ENCODE measurements around the gene RAB5B. TPM values are rescaled to one million over a fixed set of nuclear protein-coding genes. Genes with fewer than 3 reads are reported as not detected.
"Not testable (repeated sequence)": the region's sequence is repeated elsewhere in the genome, so short reads cannot be mapped to it uniquely, and the experiment has no call there.

The RAB5B gene
- total and polyA plus RNA-seq, 2 experiments from 2014 or later = 79.1 to 103 TPM

DNA sequence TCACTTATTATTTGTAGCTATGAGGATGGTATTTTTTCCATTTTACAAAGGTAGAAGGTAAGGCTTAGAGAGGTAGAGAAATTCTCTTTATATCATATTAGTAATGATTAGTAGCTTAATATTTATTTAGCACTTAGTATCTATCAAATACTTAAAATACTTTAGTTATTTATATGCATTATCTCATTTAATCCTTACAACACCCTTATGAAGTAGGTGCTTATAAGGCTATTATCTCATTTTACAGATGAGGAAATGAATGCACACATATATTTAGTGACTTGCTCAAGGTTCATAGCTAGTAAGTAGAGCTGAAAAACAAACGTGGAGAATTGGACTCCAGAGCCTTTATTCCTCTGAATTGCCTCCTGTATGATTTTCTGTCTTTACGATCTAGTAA lies 11.0 kb downstream of the RAB5B start:
- Histone ChIP-seq H3K9me3 (ENCODE audit: low read depth) (no peaks in the 10 kb centered on the region), H2AFZ (no peak overlapping the region), H4K20me1 (ENCODE audit: insufficient read depth, poor library complexity, severe bottlenecking) (peaks cover 9% of the 10 kb centered on the region), H3K27ac (no peak overlapping the region), H3K79me2 (peaks cover 50% of the 10 kb centered on the region), H3K27me3 (no peaks in the 10 kb centered on the region), H3K9me2 (replicated peaks; ENCODE audit: insufficient read depth) (no peaks in the 10 kb centered on the region), H3K4me2 (no peak overlapping the region), H3K4me1 (ENCODE audit: insufficient read depth) (no peaks in the 10 kb centered on the region), H3K4me3 (no peak overlapping the region), H3K36me3 (replicated peaks; ENCODE audit: insufficient read depth, low read depth) (no peaks in the 10 kb centered on the region)
- DNase-seq (ENCODE audit: low spot score) = no peak
- 77% methylated on average over 2 of the region's 2 CpGs for WGBS (ENCODE audit: low lambda C conversion rate, missing lambda C conversion rate)
- no peak for TF ChIP-seq EZH2 (IDR thresholded peaks at IDR 0.05; ENCODE audit: borderline replicate concordance)

DNA sequence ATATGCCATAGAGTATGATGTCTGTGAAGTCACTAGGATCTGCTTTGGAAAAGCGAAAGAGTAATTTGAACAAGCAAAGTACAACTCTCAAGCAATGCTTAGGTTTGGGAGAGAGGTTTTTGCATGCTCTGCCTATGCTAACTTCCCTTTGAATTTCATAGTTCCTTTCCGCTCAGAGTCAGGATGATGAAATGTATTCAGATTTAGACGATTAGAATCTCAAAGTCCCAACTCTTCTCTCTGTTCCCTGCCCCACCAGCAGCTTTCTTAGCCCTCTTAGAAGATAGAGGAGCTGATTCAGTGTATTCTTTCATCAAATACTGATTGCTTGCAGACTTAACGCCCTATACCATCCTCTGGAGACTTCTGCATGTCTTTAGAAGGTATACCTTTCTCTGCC lies 11.5 kb downstream of the RAB5B start:
- WGBS (ENCODE audit: low lambda C conversion rate, missing lambda C conversion rate) = 97% methylated on average over 4 of the region's 4 CpGs
- Histone ChIP-seq H3K9me3 (ENCODE audit: low read depth) (no peaks in the 10 kb centered on the region), H3K27me3 (no peaks in the 10 kb centered on the region), H3K4me1 (ENCODE audit: insufficient read depth) (no peaks in the 10 kb centered on the region), H2AFZ (no peak overlapping the region), H3K36me3 (replicated peaks; ENCODE audit: insufficient read depth, low read depth) (no peaks in the 10 kb centered on the region), H3K79me2 (peaks cover 47% of the 10 kb centered on the region), H3K9me2 (replicated peaks; ENCODE audit: insufficient read depth) (no peaks in the 10 kb centered on the region), H3K4me3 (no peak overlapping the region), H4K20me1 (ENCODE audit: insufficient read depth, poor library complexity, severe bottlenecking) (peaks cover 8% of the 10 kb centered on the region), H3K27ac (no peak overlapping the region), H3K4me2 (no peak overlapping the region)
- no peak for DNase-seq (ENCODE audit: low spot score)
- TF ChIP-seq EZH2phosphoT487 (IDR thresholded peaks at IDR 0.05; ENCODE audit: low read depth, severe bottlenecking, unreplicated experiment) (no peak), EZH2 (IDR thresholded peaks at IDR 0.05; ENCODE audit: borderline replicate concordance) (no peak)
- TF ChIP-seq, protein P1, sequence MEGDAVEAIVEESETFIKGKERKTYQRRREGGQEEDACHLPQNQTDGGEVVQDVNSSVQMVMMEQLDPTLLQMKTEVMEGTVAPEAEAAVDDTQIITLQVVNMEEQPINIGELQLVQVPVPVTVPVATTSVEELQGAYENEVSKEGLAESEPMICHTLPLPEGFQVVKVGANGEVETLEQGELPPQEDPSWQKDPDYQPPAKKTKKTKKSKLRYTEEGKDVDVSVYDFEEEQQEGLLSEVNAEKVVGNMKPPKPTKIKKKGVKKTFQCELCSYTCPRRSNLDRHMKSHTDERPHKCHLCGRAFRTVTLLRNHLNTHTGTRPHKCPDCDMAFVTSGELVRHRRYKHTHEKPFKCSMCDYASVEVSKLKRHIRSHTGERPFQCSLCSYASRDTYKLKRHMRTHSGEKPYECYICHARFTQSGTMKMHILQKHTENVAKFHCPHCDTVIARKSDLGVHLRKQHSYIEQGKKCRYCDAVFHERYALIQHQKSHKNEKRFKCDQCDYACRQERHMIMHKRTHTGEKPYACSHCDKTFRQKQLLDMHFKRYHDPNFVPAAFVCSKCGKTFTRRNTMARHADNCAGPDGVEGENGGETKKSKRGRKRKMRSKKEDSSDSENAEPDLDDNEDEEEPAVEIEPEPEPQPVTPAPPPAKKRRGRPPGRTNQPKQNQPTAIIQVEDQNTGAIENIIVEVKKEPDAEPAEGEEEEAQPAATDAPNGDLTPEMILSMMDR (IDR thresholded peaks at IDR 0.05; ENCODE audit: poor library complexity) = no peak

DNA sequence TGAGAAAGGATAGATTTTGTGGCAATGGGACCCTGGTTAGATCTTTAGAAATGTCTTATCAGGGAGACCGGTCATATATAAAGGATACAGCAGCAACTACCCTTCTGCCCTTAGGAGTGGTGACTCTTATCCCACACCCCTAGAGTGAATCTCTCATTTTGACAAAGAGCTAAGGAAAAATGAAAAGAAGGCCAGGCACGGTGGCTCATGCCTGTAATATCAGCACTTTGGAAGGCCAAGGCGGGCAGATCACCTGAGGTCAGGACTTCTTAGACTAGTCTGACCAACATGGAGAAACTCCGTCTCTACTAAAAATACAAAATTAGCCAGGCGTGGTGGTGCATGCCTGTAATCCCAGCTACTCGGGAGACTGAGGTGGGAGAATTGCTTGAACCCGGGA lies 12.1 kb downstream of the RAB5B start:
- peaks cover 41% of the 10 kb centered on the region for H3K79me2 ChIP-seq
- not testable (repeated sequence) for H3K4me2 ChIP-seq; H3K4me3 ChIP-seq; H3K4me1 ChIP-seq (ENCODE audit: insufficient read depth); H3K27me3 ChIP-seq; H3K36me3 ChIP-seq (replicated peaks; ENCODE audit: insufficient read depth, low read depth); H3K9me2 ChIP-seq (replicated peaks; ENCODE audit: insufficient read depth); H3K9me3 ChIP-seq (ENCODE audit: low read depth); H3K27ac ChIP-seq; H2AFZ ChIP-seq; H4K20me1 ChIP-seq (ENCODE audit: insufficient read depth, poor library complexity, severe bottlenecking); DNase-seq (ENCODE audit: low spot score)
- WGBS (ENCODE audit: low lambda C conversion rate, missing lambda C conversion rate) = 96% methylated on average over 7 of the region's 7 CpGs

GRCh38 chr12:55991110-55991509 lies 17.2 kb downstream of the RAB5B start:
- Histone ChIP-seq H3K4me3 (no peak overlapping the region), H3K36me3 (replicated peaks; ENCODE audit: insufficient read depth, low read depth) (no peaks in the 10 kb centered on the region), H3K27ac (no peak overlapping the region), H3K4me2 (no peak overlapping the region), H3K4me1 (ENCODE audit: insufficient read depth) (no peaks in the 10 kb centered on the region), H3K9me3 (ENCODE audit: low read depth) (no peaks in the 10 kb centered on the region), H3K27me3 (no peaks in the 10 kb centered on the region), H4K20me1 (ENCODE audit: insufficient read depth, poor library complexity, severe bottlenecking) (no peaks in the 10 kb centered on the region), H2AFZ (no peak overlapping the region), H3K79me2 (peaks cover 3% of the 10 kb centered on the region), H3K9me2 (replicated peaks; ENCODE audit: insufficient read depth) (no peaks in the 10 kb centered on the region)
- no peak for DNase-seq (ENCODE audit: low spot score)
- TF ChIP-seq EZH2phosphoT487 (IDR thresholded peaks at IDR 0.05; ENCODE audit: low read depth, severe bottlenecking, unreplicated experiment) = no peak
- TF ChIP-seq, protein P1 (IDR thresholded peaks at IDR 0.05; ENCODE audit: poor library complexity) = no peak
- no peak for TF ChIP-seq EZH2 (IDR thresholded peaks at IDR 0.05; ENCODE audit: borderline replicate concordance)
- 95% methylated on average over 3 of the region's 3 CpGs for WGBS (ENCODE audit: low lambda C conversion rate, missing lambda C conversion rate)
